HG02571 (cell line): ENCODE measurements around the gene RNF180.
"Not testable (repeated sequence)": the region's sequence is repeated elsewhere in the genome, so short reads cannot be mapped to it uniquely, and the experiment has no call there.

Experiments
- ATAC-seq: cut with Tn5 transposase; IDR thresholded peaks from one replicate; pipeline ENCODE4 v1.9.1; 2021; ENCODE audit warnings: mild to moderate bottlenecking, moderate library complexity; ENCODE audit not compliant: unreplicated experiment

Gene RNF180

DNA sequence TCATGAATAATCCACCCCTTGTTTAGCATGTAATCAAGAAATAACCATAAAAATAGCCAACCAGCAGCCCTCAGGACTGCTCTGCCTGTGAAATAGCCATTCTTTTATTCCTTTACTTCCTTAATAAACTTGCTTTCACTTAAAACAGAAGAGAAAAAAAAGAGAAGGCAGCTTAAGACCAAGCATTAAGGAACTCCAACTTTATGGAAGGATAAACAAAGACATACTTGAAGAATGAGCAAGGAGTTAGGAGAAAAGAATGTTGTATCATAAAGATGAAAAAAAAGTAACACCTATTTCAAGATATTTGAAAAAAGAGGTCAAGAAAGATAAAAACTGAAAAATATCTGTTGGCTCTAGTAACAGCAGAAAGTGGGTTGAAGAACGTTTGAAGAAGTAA, 107.6 kb downstream of the RNF180 start:
- ATAC-seq: no peak

DNA sequence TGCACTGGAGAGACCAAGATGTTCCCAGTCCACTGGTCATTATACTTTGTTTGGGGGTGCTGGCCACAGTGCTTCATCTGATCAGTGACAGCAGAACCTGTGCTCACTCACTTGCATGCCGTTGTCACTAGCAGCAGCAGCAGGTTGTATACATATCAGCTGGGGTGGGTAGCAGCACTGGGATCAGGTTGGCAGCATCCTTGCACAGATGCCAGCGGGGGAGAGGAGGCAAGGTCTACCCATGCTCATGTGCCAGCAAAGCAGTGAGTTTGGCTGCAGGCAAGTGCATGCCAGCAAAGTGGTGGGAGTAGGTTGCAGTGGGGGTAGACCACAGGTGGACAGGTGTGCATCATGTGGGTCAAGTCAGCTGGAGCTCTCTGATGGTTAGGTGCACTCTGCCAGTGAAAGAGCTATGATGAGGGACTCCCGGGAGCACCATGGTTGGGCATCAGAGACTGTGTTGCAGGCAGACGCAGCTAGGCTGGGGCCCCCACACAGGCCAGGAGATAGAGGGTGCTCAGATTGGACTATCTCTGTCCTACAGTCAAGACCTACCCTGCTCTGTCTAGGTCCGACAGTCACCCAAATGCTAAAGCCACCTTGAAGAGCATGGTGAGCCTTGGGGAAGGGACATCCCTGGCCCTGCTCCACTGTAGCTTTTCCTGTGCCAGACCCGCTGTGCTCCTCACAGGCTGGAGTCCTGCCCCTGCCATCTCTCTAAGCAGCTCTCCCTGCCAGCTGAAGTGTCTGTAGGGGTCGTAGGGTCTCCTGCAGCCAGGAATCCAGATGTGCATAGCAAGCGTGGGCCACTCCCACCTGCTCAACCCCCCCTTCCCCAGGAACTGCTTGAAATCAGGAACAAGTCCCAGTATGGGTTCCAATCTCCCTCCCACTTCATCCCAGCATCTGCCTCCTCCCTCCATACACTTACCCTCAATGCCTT, 119.8 kb downstream of the RNF180 start:
- no peak for ATAC-seq

DNA sequence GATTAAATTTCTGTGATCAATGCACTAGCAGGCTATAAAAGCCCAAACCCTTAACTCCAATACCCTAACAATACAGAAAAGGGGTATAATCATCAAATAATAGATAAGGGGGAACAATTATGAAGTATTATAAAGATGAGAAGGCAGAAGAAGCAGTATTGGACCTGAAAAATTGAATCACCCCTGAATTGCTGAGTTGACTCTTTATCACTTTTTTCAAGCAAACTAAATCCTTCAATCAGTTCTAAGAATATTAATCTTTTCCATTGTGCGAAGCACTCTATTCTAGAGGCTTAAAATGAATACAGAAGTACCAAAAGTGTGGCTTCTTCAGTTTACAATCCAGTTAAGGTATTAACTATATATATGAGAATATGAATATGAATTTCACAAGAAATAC, 120.7 kb downstream of the RNF180 start:
- no peak for ATAC-seq

DNA sequence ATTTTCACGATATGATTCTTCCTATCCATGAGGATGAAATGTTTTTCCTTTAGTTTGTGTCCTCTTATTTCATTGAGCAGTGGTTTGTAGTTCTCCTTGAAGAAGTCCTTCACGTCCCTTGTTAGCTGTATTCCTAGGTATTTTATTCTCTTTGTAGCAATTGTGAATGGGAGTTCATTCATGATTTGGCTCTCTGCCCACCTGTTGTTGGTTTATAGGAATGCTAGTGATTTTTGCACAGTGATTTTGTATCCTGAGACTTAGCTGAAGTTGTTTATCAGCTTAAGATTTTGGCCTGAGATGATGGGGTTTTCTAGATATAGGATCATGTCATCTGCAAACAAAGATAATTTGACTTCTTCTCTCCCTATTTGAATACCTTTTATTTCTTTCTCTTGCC, 122.9 kb downstream of the RNF180 start:
- ATAC-seq: not testable (repeated sequence)

DNA sequence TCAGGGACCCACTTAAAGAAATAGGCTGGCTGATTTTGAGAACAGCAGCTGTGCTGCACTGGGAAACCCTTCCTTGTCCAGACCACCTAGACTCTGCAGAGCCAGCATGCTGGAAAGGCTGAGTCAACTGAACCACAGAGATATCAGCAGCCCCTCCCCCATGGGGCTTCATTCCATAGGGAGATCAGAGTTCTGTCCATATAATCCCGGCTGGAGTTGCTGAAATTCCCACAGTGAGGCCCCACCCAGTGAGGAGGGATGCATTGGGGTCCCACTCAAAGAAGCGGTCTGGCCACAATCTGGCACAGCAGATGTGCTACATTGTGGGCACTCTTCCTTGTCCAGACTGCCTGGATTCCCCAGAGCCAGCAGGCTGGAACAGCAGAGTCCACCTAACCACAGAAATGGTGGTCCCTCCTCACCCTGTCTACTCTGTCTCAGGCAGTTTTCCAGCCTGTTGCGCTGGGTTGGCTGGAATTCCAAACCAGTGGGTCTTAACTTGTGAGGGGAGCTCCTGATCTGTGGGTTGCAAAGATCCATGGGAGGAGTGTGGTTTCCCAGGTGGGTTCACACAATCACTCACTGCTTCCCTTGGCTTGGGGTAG, 127.1 kb downstream of the RNF180 start:
- no peak for ATAC-seq

DNA sequence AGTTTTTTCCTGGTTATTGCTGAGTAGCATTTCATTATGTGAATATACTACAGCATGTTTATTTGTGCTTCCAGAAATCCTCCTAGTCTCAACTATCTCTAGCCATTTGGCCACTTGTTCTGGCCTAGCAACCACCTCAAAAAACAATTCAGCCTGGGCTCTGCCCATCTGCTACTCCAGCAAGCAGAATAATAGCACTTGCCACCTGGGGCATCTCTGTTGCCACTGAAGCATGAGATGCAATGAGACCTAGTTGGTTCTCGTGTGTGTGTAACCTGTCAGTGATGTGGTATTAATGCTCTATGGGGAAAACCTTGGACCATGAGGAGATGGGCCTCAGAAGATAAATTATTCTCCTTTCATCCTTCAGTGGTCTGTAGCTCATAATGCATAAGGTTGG, 129.5 kb downstream of the RNF180 start:
- ATAC-seq: no peak

DNA sequence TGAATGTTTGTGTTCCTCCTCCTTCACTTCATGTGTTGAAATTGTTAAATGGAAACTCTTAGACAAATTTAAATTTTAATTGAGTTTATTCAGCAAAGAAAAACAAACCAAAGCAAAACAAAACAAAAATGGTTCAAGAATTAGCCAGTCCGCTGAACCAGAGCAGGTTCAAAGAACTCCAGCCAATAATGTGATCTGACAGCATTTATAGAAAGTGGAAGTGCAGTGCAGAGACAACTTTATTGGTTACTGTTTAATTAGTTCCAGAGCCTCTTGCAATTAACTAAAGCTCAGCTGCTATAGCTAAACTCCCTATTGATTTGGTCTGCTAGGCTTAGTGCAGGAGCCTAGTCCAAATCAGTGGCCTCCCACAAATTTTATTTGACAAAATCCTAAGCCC, 132.9 kb downstream of the RNF180 start:
- no peak for ATAC-seq

DNA sequence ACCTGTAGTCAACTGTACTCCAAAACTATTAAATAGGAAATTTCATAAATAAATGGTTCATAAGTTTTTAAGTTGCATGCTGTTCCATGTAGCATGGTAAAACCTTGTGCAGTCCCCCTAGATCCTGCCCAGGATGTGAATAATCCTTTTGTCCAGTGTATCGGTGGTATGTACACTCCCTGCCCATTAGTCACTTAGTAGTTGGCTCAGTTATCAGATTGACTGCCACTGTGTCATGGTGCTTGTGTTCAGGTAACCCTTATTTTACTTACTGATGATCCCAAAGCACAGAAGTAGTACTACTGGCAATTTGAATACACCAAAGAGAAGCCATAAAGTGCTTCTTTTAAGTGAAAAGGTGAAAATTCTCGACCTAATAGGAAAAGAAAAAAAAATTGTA, 134.2 kb downstream of the RNF180 start:
- no peak for ATAC-seq

DNA sequence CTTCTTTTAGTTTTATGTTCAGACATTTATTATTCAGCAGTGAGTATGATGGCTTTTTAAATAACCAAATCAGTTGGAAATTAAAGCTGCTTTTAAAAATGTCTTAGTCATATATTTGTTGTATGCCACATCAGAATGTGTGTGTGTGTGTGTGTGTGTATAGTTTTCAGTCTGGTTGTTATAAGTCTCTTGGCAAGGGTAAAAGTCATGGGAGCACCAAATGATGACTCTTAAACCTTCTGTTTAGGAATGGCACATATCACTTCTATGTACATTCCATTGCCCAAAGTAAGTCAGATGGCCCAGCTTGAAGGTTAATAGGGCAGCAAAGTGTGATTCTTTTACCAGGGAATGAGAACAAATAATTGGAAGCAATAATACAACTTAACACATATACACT, 135.9 kb downstream of the RNF180 start:
- ATAC-seq: no peak

DNA sequence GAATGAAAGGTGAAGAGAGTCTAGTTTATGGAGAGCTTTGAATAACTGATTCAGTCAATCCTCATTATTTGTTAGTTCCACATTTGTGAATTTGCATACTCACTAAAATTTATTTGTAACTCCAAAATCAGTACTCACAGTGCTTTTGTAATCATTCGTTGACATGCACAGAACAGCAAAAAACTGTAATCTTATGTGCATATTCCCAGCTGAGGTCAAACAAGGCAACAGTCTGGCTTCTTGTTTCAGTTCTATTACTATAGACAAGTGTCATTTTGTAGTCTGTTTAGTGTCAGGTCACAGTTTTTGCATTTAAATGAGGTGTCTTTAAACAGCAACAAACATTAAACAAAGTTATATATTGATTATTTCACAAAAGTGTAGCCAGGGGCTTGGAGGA, 142.5 kb downstream of the RNF180 start:
- no peak for ATAC-seq

DNA sequence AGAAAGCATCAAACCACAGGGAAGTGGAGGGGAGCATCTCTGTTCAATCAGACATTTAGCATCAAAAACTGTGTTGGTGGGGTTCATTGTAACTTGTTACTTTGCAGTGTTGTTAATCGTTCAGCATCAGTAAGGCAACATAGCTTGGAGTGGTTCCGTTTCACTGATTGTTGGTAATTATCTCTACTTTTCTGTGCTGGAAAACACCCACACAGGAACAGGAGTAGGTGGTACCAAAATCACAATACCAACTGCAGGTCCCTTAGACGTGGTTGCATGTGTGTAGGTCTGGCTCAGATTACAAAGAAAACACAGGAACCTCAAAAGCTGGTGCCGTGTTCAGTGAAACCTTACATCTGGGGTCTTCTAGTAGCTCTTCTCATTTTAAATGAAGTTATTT, 146.8 kb downstream of the RNF180 start:
- no peak for ATAC-seq

DNA sequence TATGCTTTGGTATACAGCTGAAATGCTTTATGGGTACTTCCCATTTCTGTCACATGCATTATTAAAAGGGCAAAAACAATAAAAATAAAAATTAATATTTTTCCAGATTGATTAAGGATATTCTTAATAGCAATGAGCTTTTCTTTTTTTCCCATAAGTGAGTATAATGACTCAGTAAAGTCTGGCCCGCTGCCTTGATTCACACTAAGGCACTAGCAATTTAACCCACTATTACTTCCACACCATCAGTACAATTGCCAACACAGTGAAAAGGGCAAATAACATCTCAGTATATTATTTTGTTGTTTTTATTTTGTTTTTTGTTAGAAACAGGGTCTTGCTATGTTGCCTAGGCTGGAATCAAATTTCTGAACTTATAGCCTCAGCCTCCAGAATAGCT, 150.1 kb downstream of the RNF180 start:
- ATAC-seq: no peak

DNA sequence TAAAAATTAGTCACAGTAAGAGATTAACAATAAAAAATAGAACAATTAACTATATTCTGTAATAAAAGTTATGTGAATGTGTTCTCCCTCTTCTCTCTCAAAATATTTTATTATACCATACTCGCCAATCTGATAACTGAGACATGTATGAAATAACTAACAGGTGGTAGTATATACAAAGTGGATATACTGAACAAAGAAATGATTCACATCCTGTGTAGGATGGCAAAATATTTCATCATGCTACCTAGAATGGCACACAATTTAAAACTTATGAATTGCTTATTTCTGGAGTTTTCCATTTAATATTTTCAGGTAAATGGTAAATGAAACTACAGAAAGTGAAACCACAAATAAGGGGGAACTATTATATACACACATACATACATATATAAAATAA, 152.5 kb downstream of the RNF180 start:
- no peak for ATAC-seq

DNA sequence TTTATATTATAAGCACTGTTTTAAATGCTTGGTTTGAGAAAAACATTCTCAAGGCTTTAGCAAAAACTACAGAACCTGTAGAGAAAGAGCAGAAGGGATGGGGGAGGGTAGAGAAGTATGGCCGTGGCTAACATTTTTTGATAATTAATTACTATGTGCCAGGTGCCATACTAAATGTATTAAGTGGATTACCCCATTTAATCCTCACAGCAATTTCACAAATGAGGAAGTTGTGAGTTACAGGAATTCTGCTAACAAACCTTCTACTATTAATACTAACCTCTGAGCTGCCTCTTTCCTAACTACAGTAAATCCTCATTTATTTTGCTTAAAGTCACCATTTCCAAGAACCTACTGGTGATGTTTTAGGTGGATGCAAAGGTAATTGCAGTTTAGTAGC, 157.9 kb downstream of the RNF180 start:
- no peak for ATAC-seq

DNA sequence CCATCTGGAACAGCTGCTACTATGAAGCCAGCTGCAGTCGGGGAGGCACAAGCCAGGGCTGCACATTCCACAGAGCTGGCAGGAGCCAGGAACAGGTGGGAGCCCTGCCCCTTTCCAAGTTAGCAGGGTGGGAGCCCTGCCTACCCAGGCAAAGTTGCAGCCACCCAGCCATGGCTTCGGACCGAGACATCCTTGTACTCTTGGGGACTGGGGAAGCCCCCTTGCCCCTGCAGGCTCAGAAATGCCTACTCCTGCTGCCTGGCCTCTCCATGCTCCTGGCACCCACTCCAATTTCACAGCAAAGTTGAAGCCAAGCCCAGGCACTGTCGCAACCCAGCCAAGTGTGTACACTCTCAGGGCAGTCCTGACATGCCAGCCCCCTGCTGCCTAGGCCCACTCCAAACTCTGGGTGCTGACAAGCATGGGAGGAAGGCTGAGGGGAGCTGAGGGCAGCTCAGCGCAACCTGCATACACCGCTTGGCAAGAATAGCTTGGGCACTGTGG, 165.1 kb downstream of the RNF180 start:
- ATAC-seq: no peak

DNA sequence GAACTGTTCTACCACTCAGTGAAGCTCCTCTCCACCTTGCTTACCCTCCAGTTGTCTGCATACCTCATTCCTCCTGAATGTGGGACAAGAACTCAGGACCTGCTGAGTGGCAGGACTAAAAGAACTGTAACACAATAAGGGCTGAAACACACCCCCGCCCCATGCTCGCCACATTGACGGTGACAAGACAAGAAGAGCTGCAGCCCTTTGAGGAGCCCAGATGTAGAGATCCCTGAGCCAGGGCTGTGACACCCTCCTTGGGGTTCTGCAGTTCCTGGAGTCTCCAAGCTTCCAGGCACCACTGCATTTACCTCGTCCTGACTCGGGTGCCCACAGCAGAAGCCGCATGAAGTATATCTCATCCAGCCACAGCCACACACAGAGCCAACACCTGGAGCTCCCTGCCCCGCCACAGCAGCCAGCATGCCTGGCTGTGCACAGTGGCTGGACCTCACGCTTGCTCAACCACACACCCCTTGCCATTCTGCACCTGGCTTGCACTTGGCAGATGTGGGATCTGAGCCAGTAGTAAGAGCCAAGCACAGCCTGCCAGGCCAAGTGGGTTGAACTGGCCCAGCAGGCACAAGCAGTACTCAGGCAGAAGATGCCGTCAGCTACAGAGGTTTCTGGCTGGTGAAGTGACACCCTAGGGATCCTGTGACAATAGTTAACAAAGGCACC, 166.1 kb downstream of the RNF180 start:
- no peak for ATAC-seq

DNA sequence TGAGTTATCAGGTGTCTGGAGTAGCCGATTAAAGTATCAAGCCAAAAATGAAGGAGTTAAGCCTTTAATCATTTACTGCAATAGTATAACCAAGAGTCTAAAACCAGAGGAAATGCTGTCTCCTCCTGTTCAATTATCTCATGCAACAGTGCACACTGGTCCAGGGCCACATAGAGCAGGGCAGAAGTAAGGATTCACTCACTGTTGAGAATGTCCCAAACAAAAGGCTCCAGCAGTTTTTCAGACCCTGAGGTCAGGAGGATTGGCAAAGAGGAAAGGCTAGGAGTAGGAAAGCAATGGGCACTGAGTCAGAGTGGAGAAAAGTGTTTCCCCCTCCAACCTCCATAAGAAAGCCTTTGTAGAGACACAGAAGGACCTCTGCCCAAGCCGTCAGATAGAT, 168.2 kb downstream of the RNF180 start:
- no peak for ATAC-seq

DNA sequence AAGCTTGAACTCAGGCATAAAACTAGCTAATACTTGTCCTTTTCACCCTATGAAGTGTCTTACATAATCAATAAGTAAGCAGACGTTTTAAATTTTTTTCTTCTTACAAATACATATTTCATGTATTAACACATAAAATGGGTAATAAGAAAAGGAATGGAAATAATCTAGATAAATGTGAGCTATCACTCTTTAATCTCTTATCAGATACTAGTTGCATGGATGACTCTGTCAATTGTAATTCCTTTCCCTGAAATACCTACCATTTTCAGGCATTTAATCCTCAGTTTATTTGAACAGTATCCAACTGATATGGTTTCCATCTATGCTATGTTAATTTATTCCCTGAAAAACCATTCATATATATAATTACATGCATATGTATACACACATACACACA, 174.1 kb downstream of the RNF180 start:
- ATAC-seq: no peak

DNA sequence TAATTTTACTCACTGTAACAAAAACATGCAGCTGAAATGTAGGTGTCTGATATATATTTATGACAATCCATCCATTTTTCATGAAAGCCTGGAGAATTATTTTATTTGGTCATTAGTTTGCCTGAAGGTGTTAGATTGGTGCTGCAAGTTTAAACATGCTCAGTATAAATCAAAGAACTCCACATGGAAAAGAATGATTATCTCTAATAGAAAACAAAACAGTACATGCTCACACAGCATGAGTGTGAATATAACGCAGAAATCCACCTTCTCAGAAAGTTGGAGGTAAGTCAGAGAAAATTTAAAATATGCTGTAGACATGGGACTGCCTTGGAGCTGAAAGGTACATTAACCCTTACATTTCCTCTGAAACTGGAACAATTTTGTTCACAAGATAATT, 174.7 kb downstream of the RNF180 start:
- no peak for ATAC-seq

DNA sequence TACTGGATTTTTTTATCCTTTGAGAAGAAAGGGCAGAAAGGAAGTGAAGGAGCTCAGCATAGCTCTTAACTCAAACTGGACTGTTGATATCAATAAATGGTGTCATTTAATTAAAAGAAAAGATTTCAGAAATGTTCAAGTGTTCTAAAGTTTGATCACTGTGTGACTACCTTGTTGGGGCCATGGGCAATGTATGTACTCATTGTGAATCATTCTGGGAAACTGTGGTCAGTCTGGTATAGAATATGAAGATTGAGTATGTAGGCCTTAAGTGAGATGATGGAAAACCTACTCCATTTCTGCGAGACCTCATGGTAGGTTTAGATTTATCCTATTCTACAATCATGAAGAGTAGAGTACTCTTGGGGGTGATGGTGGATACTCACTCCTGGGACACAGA, 175.7 kb downstream of the RNF180 start:
- ATAC-seq: no peak

DNA sequence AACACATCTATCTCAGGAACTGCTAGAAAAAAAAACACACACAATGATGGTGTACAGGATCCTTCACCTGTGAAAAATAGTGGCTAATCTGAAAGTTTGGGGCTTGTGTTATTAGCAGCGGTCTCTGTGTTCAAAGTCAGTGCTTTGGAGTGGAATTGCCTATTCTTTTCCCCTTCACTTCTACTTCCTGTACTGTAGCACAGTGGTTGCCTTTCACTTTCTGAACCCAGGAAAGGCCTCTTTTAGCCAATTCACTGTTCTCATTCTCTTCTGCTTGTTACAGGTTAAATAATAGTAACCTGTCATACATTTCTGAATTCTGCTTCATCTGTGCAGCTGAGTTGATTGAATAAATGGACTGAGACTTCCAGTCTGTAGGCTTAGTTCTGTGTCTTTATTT, 178.9 kb downstream of the RNF180 start:
- ATAC-seq: no peak

DNA sequence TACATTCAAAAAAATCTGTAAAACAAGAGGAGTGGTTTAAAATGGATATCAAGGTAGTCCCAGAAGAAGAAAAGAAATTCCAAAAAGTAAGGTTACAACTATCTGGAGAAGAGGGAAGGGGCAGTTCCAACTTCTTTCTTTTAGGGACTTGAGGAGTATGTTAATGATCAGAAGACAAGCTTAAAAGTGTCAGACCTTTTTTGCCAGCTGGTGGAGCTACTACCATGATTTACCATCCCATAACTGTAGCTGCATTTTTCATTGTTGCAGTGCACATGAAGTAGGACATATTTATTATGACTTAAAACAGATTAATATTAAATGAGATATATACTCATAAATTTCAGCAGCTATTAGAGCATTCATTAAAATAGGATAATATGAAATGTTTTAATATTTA, 181.7 kb downstream of the RNF180 start:
- no peak for ATAC-seq
